Measurements from ENCODE around the gene CEMP1.

The CEMP1 gene

DNA sequence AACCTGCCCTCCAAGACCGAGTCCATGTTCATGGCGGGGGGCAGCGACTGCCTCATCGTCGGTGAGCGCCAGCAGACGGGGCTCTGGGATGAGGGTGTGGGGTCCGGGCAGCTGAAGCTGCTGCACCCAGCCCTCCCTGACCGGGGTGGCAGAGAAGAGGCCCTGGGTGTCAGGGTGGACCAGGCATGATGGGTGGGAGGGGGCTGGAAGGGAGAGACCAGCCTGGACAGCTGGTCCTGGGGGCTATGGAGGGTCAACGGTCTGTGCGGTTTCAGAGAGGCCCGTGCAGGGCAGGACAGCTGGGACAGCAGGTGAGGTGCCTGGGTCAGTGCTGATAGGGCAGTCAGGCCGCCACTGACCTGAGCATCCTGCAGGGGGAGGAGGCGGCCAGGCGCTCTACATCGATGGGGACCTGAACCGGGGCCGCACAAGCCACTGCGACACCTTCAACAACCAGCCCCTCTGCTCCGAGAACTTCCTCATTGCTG is 30.7 kb downstream of the CEMP1 start:
- no peak for DNase-seq

DNA sequence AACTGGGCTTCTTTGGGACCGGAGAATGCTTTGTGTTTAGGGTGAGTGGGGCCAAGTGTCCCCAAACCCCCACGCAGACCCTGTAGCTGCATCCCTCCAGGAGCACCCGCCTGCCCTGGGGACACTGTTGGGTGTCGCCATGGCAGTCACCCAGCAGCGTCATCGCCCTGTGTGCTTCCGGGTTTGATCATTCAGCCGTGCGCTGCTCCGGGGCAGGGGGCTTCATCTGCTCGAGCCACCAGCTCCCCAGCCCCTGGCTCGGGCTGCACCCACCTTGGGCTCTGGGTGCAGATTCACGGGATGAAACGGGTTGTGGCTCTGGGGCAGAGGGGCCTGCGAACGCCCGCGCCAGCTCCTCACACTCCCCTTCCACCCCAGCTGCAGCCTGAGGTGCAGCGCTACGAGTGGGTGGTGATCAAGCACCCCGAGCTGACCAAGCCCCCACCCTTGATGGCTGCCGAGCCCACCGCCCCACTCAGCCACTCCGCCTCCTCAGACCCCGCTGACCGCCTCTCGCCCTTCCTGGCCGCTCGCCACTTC is 31.2 kb downstream of the CEMP1 start:
- DNase-seq: no peak

GRCh38 chr16:2499454-2499853 is 31.8 kb downstream of the CEMP1 start:
- no peak for DNase-seq

DNA sequence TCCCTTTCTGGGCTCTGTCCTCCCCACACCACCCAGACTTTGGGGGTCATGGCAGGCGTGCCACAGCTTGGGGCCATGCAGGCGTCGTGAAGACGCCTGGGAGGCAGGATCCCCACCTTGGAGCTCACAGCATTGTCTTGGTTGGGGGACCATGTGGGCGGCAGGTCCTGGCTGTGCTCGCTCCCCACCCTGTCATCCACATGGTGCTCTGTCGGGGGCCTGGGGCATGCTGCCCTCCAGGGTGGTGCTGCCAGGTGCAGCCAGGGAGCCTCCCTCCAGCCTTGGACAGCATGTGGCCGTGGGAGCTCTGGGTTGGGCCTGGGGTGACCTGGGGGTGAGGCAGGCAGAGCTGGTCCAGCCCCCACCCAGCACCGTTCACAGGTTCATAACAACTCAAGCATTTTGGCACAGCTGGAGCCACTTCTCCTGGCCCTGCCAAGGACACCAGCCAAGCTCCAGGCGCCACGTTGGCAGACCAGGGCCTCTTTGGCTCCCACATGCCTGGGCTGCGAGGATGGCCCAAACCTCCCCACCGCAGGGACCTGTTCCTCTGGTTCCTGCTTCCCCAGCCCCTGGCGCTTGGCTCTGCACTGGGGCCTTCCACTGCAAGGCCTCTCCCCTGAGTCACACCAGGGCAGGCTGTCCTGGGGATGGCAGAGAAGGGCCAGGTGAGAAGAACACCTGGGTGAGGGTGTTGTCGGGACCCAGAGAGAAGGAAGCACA is 32.5 kb downstream of the CEMP1 start:
- no peak for DNase-seq

DNA sequence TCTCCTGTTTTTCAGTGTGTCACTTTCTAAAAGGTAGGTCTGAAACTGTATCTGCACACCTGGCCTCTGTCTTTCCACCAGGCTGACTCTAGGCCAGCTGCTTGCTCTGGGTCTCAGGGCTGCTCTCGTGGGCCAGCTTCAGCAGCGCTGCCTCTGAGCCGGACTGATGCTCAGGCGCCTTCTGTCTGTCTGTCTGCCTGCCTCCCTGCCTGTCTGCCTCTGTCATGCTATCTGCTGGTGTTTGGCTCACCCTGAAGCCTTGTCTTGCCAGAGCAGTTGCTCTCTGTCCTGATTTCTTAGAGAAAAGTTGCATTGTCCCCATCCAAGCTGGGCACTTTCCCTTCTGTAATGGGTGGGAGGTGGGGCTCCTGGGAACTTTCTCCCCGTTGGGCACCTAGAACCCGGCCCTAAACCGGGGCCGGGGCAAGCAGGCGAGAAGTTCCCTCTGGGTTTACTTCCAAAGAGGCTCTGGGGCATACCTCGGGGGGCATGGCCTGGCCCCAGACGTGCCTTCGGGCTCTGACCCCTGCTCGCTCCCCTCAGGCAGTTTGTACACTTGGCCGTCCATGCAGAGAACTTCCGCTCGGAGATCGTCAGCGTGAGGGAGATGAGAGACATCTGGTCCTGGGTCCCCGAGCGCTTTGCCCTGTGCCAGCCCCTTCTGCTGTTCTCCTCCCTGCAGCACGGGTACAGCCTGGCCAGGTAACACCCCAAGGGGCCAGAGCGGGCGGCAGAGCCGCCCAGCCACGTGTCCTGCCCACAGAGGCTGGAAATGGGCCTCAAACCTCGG is 33.3 kb downstream of the CEMP1 start:
- no peak for DNase-seq

DNA sequence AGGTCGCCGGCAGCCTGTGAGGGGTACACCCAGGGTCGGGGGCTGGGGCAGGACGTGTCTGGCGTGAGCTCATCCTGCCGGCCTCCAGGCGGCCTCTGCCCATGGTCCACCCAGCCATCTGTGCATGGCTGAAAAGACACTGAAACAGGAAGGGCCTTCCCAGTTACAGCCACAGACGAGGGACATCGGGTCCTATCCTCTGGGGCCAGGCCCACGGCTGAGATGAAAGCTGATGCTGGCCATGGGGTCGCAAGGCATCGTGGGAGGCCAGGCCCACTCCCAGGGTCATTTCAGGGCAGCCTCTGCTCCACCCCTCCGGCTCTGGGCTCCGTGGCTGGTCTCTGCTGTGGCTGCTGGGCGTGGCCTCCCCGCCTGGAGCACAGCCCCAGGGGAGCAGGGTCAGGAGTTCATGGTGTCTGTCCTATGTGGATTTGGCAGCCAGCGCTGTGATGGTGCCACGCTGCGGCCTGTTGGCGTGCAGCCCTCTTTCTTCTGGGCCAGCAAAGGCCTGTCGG is 34.0 kb downstream of the CEMP1 start:
- DNase-seq: no peak

- DNase-seq: no peak
These were observed 34.7 kb downstream of the CEMP1 start for GRCh38 chr16:2496223-2497115.

GRCh38 chr16:2495041-2495440 is 36.2 kb downstream of the CEMP1 start:
- DNase-seq: no peak

- no peak for DNase-seq
These were observed 36.6 kb downstream of the CEMP1 start for GRCh38 chr16:2494616-2495015.

DNA sequence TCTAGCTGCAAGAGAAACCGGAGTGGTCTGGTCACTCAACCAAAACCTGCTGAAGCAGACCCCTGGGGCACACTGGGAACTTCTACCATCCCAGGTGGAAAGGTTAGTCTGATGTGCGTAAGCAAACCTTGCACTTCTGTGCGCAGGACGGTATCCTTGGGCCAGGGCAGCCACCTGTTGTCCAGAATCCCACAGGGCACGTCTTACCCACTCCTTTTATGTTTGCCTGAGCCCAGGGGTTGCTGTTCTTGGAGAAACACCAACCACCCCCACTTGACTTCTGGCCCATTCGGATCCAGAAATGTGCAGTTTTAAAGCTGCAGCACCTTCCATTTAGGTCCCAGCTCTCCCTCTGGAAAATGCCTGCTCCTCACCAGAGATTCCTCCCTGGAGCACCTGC is 37.6 kb downstream of the CEMP1 start:
- DNase-seq: no peak

- no peak for DNase-seq
These were observed 38.9 kb downstream of the CEMP1 start for GRCh38 chr16:2492292-2492691.

DNA sequence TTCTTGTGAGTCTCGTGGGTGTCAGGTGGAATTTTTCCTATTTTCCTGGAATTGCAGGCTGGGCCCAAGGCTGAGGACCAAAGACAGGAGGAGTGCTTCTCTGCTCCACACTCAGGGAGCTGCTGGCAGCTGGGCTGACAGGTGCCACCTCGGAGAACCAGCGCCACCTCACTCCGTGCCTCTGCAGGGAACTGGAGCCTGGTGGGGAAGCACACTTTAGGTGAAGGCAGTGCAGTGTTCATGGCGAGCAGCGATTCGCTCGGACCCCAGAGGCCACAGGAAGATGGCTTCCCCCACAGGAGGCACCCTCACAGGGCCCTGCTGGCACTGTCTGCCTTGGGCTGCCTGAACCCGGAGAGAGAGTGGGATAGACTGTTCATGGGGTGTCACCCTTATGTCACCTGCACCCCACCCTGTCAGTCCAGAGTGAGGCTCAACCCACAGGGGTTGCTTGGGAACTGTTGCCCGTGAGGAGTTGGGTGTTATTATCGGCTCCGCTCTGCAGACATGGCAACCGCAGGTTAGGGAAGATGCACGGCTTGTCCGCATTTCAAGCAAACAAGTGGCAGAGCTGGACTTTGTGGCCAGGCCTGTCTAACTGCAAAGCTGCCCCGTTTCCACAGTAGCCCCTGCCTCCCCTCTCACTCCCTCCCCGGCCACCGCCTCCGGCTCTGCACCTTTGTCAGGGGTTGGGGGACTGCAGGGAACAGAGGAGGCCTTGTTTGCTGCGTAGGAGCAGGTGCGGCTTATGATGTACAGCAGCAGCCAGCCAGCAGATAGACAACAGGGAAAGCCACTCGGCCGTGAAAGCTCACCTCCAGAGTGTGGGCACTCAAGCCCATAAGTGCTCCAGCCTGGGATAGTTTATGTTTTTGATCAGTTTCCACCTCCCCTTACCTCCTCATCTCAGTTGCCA is 40.8 kb downstream of the CEMP1 start:
- DNase-seq: peak; percentile 94

GRCh38 chr16:2489581-2489980 is 41.6 kb downstream of the CEMP1 start:
- no peak for DNase-seq

DNA sequence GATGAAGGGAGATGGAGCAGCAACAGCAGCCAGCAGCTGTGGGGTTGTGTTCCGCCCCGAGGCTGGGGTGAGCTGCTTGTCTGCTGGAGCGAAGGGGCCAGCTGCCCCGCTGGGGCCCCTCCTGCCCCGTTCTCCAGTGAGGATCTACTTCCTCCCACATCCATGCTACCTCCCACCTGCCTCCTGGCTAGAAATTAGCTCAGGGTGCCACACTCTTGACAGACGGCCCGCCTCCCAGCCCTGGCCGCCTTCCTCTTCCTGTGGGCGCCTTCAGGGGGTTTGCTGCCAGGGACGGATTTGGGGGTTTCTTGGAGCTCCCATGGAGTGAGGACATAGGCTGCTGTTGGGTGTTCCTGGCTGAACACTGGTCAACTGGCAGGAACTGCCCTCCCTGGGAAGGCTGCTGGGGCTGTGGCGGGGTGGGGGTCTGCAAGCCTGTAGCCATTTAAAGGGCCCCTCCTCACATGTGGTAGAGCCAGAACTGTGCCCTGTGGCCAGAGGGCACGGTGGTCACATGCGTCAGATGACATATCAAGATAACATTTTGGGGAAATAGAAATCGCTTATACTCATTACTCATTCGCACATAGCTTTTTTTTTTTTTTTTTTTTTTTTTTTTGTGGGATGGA is 43.2 kb downstream of the CEMP1 start:
- DNase-seq: no peak

DNA sequence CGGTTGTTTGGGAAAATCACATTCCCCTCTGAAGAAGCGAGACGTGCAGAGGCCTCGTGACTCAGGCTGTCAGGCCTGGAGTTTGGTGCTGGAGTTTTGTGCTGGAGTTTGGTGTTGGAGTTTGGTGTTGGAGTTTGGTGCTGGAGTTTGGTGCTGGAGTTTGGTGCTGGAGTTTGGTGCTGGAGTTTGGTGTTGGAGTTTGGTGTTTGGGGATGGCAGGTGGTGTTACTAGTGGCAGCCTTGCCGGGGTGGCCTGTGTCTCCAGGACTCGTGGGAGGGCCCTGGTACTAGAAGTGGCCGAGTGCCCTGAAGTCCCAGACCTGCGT is 43.7 kb downstream of the CEMP1 start:
- no peak for DNase-seq

DNA sequence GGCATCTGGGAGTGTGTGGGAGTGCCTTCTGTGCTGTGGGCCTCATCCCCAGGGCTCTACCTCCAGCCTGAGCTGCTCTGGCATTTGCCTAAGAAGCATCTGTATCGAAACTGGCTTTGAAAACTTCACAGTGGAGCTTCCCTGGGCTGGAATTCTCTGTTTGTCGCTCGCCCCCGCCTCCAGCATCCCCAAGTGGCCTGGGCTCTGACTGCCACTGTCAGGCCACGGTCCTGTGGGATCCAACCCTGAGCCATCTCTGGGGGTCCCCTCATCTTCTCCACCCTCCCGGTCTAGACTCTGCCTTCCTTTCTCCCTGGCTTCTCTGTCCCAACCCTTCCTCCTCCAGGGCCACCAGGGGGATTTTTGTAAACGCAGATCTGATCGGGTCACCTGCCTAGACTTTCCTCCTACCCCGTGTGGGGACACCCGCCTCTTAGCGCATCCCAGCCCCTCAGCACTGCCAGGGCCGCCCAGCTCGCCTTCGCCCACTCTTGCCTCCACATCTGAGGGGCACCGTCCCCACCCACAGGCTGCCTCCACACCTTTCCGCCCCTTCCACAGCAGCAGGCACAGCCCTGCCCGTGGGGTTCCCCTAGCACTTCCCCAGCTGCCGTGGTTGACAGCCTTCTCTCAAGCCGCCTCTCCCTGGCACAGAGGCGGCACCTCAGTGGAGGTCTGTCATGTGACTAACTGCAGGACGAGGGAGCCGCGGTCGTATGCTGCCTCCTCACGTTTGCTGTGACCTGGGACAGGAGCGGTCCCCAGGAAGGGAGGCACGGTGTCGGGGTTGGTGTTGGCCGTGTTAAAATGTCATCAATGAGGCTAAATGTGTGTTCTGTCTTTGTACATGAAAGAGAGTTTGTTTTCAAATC is 44.3 kb downstream of the CEMP1 start:
- DNase-seq: peak; percentile 53 to 73

- DNase-seq: no peak
These were observed 45.2 kb downstream of the CEMP1 start for GRCh38 chr16:2485811-2486507.

DNA sequence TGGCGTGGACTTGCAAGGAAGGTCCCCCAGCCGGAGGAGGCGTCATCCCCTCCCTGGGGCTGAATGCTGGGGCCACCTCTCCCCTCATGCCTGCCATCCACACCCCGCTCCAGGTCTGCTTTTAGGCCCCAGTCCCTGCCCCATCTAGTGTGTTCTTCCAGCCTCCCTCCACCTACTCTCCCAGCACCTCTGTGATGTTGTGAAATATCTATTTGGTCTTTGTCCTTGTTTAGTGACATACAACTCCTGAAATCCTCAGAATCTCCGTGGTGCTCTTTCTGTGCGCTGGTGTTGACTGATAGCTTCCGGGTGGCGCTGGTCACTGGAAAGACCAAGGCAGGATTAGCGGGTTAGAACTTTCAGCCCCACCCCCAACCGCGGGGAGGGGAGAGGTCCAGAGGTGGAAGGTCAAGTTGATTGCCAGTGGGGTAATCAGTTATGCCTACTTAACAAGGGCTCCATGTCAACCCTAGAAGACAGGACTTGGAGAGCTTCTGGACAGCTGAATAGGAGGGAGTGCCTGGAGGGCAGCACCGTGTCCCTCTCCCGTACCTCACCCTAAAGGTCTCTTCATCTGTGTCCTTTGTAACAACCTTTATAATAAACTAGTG is 46.2 kb downstream of the CEMP1 start:
- DNase-seq: no peak

Data from NCI-H187 (cell line).